Esophagus mucosa (tissue), 1 donor: ENCODE results near the gene FOXC2. TPM values are rescaled to one million over a fixed set of nuclear protein-coding genes. Genes with fewer than 3 reads are reported as not detected.
A peak's percentile ranks its signal among the peaks of the same experiment; 100 is the strongest.
"Not testable (repeated sequence)": the region's sequence is repeated elsewhere in the genome, so short reads cannot be mapped to it uniquely, and the experiment has no call there.

Source experiments
- ATAC-seq: fragments of 200-7000 bp; cut with Tn5 transposase; one replicate; pipeline ENCODE4 v1.9.1; 2020
- total RNA-seq: library from RNA; stranded (reverse); gene quantifications from one replicate; pipeline ENCODE4 v1.2.4, GENCODE V29; 2023
- donor health status: DM: yes; HTN: yes; CAD: no.

The FOXC2 gene
- total RNA-seq, 1 donor from 2014 or later = 0.28 TPM

DNA sequence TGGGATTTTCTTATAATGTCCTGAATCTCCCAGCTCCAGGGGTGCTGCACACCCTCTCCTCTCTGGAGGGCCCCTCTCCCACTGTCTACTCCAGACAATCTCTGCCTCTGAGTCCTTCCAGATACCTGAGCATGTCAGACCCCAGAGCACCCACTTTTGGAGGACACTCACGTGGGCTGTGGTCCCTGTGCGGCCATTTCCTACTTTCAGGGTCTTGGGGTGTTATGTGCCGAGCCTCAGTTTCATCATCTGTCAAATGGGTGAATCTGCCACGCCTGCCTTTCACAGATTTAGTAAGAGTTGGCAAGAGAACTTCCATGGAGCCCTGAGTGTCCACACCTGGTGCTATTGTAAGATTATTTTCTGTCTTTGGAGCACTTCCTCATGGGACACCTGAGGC lies 8.0 kb downstream of the FOXC2 start:
- no peak for ATAC-seq

DNA sequence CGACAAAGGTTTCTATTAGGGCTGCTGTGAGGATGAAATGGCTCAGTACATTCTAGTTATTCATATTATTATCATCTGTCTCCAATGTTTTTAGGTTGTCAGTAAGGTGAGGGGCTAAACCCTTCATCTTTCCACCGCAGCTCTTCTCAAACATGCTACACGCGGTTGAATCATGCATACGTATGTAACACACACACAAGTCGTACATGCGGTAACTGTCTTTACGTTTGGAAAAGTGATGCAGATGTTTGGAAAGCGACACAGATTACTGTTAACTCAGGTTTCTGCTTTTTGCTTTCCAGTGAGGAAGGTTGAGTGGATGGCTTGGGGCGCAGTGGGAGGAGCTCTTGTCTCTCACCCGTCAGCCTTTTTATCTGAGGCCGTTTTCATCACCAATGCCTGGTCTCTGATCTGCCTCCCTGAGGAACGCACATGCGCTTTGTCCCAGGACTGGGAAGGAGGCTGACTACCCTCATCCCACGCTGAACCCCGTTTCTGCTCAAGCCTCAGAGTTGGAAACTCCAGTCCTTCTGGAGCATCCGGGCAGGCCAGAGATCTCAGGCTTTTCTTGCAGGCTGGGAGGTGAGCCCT lies 8.6 kb downstream of the FOXC2 start:
- no peak for ATAC-seq

DNA sequence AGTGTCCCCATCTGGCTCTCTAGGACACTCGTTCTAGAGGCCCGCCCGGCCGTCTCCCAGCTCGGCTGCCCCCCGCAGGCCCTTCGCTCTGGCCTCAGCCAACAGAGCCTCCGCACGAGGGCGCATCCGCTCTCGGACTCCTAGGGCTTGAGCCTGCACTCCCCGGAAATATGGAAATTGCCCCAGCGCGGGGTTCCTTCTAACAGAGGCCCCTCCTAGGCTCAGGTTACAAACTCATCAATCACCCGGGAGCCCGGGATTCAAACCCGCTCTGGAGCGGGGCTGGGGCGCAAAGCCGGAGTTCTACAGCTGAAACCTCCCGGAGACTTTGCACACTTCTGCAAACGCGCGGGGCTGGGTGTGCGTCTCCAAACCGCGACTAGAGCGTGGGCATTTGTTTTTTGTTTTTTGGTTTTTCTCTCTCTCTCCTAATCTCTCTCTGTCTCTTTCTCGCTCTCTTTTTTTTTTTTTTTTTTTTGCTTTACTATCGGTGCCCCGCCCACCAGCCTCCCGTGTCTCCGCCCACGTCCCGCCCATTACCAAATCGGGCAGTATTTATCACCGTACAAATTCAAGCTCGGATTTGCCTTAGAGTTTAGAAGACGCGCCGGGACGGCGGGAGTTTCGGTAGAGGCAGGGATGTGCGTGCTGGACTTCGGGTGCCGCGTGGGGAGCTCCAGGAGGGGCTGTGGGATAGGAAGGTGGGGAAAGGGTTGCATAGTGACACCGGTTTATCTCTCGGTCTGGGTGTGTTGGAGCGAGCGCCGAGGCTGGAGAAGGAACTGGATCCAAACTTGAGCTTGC lies 9.3 kb downstream of the FOXC2 start:
- ATAC-seq = peak; percentile 75

DNA sequence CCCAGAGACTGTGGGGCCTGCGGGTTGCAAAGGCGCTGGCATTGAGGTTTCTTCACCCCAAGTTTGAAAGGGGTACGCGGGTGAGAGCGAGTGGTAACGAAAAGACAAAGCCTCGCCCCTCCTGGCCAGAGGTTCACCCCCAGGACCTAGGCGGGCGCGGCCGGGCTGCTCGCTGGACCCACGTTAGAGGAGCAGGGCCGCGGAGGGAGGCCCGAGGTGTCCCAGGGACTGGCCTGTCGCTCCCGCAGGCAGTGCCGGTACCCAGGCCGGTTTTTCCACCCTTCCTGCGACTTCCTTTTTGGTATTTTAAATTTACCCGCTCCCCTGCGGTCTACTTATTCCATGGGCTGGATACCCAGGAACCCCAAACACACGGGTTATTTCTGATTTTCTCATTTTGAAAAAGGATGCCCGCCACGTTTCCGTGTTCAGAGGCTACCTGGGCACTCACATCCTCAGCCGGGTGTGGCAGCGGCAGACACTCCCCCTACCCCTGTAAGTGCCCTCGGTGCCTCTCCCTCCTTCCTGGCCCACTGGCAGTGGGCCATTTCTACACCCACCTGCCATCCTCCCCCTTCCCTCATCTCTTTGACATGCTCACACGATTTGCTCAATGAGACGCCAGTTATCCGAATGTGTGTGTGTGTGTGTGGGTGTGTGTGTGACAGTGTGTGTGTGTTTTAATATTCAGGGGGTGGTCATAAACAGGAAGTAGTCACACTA lies 10.1 kb downstream of the FOXC2 start:
- ATAC-seq = peak; percentile 21

DNA sequence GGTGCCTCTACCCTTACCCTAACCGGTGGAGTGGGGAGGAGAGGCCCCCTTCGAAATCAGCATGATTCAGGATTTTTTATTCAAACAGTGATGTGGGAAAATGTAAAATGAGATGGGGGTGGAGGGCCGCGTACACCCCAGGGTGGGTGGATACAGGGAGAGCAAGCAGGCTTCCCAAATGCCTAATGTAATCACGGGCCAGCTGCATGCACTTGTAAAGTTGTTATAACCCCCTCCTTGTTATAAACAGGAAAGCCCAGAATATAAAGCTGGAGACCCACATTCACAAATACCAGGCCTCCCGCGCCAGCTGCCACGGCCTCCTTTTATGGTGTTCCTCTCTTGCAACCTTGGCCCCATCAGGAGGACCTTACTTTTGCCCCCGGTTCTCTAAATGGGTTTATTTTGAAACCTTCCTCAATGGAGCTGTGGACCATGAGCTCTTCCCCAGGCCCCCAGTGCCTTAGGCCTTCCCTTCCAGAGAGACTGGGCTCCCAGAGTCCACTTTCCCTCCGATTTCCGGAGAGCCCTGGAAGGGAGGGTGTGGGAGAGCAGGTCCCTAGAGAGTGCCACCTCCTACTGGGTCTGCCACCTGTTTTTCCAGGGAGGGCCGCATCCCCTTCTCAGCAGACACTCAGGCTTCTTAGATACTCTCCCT lies 10.8 kb downstream of the FOXC2 start:
- no peak for ATAC-seq

DNA sequence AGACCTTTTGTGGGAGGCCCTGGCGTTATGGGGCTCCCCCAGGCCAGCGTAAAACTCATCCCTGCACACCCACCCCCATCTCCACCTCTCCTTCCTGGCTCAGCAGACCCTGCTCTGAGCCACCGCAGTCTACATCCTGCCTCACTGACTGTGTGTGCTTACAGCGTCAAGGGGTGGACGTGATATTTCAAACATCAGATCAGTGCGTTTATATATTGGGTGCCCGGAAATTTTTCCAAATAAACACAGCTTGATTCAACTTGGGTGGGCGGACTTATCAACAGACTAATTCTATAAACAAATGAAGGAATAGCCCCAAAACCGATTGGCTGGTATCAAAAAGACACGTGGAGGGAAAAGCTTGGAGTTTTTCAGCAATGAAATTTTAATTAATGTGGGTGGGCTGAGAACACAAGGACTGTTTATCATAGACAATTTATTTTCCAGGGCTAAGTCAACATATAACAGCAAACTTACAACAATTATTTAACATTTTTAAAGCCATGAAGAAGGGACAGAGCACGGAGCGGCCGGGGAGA lies 11.5 kb downstream of the FOXC2 start, which contains the start of gene FOXL1:
Gene FOXL1 (plus strand): TSS at position 489 of the 539 bp plus-strand sequence. CDS start 175 bp downstream, outside the sequence.
- no peak for ATAC-seq

DNA sequence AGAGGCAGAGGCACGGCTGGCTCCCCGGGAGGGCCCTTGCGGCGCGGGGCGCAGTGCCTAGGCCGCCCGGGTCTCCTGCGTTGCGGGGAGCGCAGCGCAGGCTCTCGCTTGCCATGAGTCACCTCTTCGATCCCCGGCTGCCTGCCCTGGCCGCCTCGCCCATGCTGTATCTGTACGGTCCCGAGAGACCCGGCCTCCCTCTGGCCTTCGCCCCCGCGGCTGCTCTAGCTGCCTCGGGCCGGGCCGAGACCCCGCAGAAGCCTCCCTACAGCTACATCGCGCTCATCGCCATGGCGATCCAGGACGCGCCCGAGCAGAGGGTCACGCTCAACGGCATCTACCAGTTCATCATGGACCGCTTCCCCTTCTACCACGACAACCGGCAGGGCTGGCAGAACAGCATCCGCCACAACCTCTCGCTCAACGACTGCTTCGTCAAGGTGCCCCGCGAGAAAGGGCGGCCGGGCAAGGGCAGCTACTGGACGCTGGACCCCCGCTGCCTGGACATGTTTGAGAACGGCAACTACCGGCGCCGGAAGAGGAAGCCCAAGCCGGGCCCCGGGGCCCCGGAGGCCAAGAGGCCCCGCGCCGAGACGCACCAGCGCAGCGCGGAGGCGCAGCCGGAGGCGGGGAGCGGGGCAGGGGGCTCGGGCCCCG lies 12.1 kb downstream of the FOXC2 start:
- ATAC-seq = no peak

DNA sequence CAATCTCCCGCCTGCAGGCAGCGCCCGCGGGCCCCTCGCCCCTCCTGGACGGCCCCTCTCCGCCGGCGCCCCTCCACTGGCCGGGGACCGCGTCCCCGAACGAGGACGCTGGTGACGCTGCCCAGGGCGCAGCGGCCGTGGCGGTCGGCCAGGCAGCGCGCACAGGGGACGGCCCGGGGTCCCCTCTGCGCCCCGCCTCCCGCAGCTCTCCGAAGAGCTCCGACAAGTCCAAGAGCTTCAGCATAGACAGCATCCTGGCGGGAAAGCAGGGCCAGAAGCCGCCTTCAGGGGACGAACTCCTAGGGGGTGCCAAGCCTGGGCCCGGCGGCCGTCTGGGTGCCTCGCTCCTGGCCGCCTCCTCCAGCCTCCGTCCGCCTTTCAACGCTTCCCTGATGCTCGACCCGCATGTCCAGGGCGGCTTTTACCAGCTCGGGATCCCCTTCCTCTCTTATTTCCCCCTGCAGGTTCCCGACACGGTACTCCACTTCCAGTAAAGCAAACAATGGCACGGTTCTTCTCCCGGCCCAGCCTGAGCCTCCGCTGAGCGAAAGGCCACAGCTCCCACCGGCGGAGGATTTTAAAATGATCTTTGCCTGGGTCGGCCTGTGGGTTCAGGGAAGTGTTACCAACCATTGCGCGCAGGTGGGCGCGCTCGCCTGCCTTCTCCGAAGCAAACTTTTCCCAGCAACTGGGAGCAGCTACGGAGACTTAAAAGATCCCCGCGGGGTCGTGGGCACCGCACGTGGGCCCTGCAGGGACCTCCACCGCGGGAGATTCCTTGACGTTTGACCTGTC lies 12.8 kb downstream of the FOXC2 start:
- no peak for ATAC-seq

DNA sequence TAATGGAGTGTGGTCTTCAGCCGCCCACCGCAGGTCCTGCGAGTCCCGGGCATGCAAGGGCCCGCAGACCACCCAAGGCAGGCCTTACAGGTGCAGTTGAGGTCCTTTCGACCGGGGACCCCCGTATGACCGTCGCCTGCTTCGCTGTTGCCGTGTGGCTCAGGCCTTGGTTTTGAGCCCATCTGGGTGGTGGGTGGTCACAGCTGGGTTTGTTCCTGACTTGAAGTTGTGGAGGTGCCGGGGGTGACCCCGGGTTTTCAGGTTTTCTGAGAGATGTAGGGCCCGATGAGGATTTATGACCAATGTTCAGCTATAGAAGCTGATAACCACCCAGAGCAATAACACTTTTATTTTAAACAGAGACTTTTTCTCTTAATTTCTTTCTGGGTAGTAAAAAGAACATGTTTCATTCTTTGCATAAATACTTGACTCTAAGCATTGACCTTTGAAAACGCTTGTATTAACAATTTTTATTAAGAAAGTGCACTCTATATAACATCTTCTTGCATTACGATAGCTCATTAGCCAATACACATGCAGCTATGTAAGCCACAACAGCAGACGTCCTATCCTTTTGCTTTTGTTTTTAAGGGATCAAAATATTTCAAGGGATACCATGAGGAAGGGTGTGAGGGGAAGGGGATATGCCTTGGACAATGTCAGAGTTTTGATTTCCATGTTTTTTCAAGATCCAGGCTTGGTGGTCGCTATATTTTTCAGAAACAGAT lies 13.6 kb downstream of the FOXC2 start:
- no peak for ATAC-seq

DNA sequence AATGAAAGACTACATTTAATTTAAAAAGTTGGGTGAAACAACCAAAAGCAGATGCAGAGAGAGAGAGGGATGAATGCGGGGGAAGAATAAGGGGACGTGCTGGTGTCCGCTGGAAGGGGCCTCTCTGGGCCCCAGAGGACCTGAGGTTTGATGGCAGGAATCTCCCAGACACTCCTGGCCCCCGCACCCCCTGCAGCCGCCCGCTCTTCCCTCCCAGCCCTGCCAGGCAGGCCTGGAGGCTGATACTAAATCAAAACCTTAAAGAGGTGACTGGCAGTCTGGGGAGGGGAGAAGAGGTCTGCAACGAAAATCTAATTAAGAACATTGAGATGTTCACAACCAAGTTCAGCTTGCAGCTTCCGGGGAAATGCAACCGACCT lies 14.2 kb downstream of the FOXC2 start:
- ATAC-seq = no peak

DNA sequence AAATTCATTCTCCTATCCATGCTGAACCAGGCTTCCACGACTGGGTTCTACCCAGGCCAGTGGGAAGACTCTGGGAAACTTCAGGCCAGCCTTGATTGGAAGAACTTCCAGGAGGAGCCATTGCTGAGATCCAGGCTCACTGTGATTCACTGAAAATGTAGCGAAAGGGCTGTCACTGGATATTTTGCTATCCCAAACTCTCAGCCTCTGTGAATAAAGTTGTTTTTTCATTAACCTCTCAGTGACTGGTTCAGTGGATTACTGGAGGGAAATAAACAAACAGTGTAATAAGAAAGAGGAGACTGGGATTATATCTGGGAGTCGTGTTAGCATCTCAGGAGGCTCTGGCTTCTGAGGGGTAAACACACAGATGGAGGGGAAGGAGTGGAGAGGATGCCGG lies 14.8 kb downstream of the FOXC2 start:
- no peak for ATAC-seq

DNA sequence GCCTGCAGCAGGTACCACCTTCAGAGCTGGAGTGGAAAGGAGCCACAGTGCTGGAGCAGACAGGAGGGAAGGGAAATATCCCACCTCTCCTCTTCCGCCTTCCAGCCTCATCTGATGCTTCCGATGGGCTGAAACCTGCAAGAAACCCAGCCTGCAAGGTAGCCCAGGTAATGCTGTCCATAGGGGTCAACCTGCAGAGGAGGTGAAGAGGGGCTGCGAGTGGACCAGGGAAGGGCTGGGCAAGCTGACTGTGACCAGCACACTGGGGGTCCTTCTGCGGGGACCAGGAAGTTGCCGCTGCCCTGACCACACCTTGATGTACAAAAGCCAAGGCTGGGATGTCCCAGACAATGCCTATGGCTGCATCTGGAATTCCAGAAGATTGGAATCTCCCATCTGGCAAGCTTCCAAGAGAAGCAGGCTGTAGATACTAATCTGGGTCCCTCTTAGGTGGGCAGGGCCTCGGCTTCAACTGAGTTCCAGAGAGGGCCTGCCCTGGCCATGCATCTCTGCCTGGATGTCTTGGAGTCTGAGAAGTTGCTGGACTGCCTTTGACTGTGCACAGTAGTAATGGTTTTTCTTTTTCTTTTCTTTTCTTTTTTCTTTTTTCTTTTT lies 17.5 kb downstream of the FOXC2 start:
- no peak for ATAC-seq

DNA sequence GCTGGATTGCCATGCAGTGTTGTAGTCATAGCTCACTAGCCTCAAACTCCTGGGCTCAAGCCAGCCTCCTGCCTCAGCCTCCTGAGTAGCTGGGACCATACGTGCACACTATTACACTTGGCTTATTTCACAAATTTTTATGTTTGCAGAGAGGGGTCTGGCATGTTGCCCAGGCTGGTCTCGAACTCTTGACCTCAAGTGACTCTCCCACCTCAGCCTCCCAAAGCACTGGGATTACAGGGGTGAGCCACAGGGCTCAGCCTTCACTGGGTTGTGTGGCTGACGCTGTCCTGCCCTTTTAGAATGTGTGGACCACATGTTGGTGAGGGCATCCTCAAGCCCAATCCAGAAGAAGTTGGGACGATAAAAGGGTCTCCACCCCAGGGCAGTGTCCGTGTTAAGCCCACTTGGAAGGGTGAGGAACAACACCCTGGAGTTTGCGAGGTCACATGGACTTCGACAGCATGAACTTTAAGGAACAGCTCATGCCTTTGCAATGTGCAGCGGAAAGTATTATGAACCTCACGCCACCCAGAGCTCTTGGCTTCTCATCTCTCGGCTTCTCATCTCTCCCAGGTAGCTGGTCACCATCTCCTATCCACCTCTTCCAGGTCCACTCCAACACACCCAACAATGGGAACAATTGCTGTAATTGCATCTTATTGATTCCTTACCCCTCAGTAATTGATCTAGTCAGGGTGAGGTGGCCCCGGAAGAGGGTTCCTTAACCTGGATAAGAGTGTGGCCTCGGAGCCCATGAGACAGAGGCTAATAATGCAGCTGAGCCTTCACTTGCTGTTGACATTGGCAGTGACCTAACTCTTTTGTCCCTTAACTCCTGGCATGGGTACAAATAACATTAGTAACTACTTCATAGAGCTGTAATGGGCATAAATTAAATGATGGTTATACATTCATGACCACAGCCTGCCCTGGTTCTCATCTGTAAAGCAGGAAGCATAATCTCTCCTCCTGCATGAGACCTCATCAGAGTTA lies 18.4 kb downstream of the FOXC2 start:
- no peak for ATAC-seq

DNA sequence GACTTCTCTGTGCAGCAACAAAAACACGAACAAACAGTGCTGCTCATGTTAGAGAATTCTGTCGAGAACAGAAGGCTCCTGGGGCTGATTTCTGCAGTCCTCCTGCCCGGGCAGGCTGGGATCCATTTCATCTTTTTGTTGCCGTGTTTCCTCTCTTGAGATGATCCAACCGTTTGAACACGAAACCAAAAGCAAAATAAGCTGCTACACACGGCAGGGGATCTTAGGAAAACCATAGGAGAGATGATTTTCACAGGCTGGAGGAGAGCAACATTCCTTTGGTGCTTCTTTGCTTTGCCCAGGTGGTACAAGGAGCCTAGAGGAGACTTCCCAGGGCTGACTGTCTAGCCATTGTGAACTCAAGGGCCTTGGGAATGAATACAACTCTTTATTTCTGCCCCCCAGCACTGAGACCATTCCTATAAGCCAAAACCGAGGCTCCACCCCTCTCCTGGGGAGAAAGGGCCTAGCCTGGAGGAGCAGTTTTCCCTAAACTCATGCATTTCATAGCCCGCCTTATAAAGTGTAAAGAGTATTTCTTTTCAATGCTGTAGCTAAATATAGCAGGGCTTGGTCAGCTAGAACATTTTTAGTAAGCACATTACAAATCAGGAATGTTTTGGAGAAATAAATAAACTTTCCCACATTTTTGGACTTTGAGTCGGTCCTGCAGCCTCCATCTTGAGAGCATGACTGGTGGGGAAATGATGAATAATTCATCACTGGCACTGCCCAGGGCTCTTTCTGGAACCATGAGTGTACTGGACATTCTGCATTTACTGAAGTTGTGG lies 19.4 kb downstream of the FOXC2 start:
- no peak for ATAC-seq

DNA sequence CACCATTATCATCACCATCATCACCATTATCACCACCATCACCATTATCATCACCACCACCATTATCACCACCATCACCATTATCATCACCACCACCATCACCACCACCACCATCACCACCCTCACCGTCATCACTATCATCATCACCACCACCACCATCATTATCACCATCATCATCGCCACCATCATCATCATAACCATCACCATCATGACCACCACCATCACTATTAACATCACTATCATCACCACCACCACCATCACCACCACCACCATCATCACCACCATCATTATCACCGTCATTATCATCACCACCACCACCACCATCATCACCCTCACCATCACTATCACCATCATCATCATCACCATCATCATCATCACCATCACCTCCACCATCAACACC lies 20.9 kb downstream of the FOXC2 start:
- ATAC-seq = no peak

DNA sequence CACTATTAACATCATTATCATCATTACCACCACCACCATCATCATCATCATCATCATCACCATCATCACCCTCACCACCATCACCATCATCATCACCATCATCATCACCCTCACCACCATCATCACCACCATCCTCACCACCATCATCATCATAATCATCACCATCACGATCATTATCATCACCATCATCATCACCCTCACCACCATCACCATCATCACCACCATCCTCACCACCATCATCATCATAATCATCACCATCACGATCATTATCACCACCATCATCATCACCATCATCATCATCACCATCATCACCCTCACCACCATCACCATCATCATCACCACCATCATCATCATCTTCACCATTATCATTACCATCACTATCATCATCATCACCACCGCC lies 21.3 kb downstream of the FOXC2 start:
- not testable (repeated sequence) for ATAC-seq

DNA sequence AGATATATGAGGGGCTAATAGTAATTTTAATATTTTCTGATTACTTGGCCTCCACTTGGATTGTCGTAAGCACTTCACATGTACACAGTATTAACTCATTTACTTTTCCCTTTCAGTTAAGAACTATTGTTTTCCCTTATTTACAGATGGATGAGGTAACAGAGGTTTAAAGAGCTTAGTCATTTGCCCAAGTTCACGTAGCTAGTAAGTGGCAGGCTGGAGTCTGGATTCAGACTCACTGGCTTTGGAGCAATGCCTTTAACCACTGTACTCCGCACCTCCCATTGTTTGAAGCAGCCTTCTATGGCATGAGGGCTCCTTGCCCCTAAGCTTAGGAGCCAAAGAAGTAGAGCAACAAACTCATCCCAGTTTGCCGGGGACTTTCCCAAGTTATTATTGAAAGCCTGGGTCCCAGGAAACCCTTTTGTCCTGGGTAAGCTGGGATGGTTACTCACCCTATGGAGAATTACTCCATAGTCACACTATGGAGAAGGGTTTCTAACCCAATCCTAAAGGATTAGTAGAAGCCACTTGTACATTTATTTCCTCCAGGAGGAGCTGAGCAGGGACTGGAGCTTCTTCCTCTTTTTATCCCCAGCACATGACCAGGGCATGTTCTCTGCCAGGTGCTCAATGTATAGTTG lies 24.0 kb downstream of the FOXC2 start:
- ATAC-seq = peak; percentile 81

DNA sequence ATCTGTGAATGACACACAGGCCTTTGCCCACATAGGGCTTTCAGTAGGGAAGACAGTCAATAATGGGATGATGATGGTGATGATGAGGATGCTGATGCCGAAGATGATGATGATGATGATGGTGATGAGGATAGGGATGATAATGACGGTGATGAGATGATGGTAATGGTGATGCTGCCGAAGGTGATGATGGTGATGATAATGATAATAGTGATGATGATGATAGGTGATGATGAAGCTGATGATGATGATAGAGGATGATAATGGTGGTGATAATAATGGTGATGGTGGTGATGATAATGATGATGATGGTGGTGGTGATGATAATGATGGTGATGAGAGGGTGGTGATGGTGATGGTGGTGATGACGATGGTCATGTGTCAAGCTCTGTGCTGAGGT lies 24.6 kb downstream of the FOXC2 start:
- no peak for ATAC-seq
